Chondrocyte (in vitro differentiated cells): Measurements from ENCODE around the gene HES5. TPM values are rescaled to one million over a fixed set of nuclear protein-coding genes. Genes with fewer than 3 reads are reported as not detected.

Experiments used
- DNase-seq: peaks from one replicate; pipeline ENCODE4 v3.0.0; 2021; ENCODE audit warnings: mixed read lengths, low spot score
- H3K27ac Mint-ChIP-seq: one replicate; pipeline ENCODE4 v1.8.0; 2021; ENCODE audit warnings: mild to moderate bottlenecking, moderate library complexity, mixed read lengths; ENCODE audit not compliant: unreplicated experiment
- H3K27me3 Mint-ChIP-seq: 2 replicates; pipeline ENCODE4 v1.8.0; 2021; ENCODE audit warnings: low read depth, mixed read lengths
- H3K36me3 Mint-ChIP-seq: 2 replicates; pipeline ENCODE4 v1.8.0; 2021; ENCODE audit warnings: low read depth, mixed read lengths
- H3K4me1 Mint-ChIP-seq: 2 replicates; pipeline ENCODE4 v1.8.0; 2021; ENCODE audit warnings: low read depth, mild to moderate bottlenecking, mixed read lengths
- H3K4me3 Mint-ChIP-seq: one replicate; pipeline ENCODE4 v1.8.0; 2021; ENCODE audit warnings: mild to moderate bottlenecking, moderate library complexity, mixed read lengths; ENCODE audit not compliant: unreplicated experiment
- H3K9me3 Mint-ChIP-seq: 2 replicates; pipeline ENCODE4 v1.8.0; 2021; ENCODE audit warnings: low read depth, mixed read lengths
- CTCF ChIP-seq: fragments of 200-600 bp; sonication (generic); IDR thresholded peaks from 2 replicates; pipeline ENCODE4 v1.5.0; 2021; ENCODE audit warnings: antibody characterized with exemption, mild to moderate bottlenecking, moderate library complexity
- total RNA-seq: library from RNA; stranded (reverse); gene quantifications from 3 replicates; pipeline ENCODE4 v1.2.1, GENCODE V29; 2021

The HES5 gene
- total RNA-seq, 1 donor from 2014 or later: not detected

- H3K27ac Mint-ChIP-seq: no peak overlapping the region
- no peaks in the 10 kb centered on the region for H3K9me3 Mint-ChIP-seq
- H3K4me3 Mint-ChIP-seq: no peak overlapping the region
- H3K4me1 Mint-ChIP-seq: peaks cover 3% of the 10 kb centered on the region
- TF ChIP-seq CTCF: no peak
- H3K36me3 Mint-ChIP-seq: no peaks in the 10 kb centered on the region
- peaks cover 3% of the 10 kb centered on the region for H3K27me3 Mint-ChIP-seq
- no peak for DNase-seq
Measured at GRCh38 chr1:2567083-2567679, 37.1 kb upstream of the HES5 start.

- no peak for TF ChIP-seq CTCF
- peaks cover 3% of the 10 kb centered on the region for H3K27me3 Mint-ChIP-seq
- H3K4me1 Mint-ChIP-seq: peaks cover 3% of the 10 kb centered on the region
- H3K36me3 Mint-ChIP-seq: no peaks in the 10 kb centered on the region
- H3K27ac Mint-ChIP-seq: no peak overlapping the region
- no peak for DNase-seq
- H3K4me3 Mint-ChIP-seq: no peak overlapping the region
- no peaks in the 10 kb centered on the region for H3K9me3 Mint-ChIP-seq
Measured at GRCh38 chr1:2566101-2567045, 36.3 kb upstream of the HES5 start.

- no peak overlapping the region for H3K27ac Mint-ChIP-seq
- no peak for DNase-seq
Measured at GRCh38 chr1:2564815-2565374, 34.8 kb upstream of the HES5 start.

GRCh38 chr1:2564006-2564814, 34.1 kb upstream of the HES5 start:
- Mint-ChIP-seq H3K27ac (no peak overlapping the region), H3K4me3 (no peak overlapping the region)

More at GRCh38 chr1:2564815-2565374, 34.8 kb upstream of the HES5 start:
- no peak overlapping the region for H3K4me3 Mint-ChIP-seq
- no peaks in the 10 kb centered on the region for H3K27me3 Mint-ChIP-seq
- TF ChIP-seq CTCF: no peak
- no peaks in the 10 kb centered on the region for H3K9me3 Mint-ChIP-seq
- H3K36me3 Mint-ChIP-seq: no peaks in the 10 kb centered on the region
- peaks cover 3% of the 10 kb centered on the region for H3K4me1 Mint-ChIP-seq

More at GRCh38 chr1:2564006-2564814, 34.1 kb upstream of the HES5 start:
- Mint-ChIP-seq H3K27me3 (no peaks in the 10 kb centered on the region), H3K36me3 (no peaks in the 10 kb centered on the region), H3K9me3 (no peaks in the 10 kb centered on the region), H3K4me1 (peaks cover 3% of the 10 kb centered on the region)
- no peak for DNase-seq
- TF ChIP-seq CTCF: no peak
